Measurements from ENCODE around the gene ANO2.

DNA sequence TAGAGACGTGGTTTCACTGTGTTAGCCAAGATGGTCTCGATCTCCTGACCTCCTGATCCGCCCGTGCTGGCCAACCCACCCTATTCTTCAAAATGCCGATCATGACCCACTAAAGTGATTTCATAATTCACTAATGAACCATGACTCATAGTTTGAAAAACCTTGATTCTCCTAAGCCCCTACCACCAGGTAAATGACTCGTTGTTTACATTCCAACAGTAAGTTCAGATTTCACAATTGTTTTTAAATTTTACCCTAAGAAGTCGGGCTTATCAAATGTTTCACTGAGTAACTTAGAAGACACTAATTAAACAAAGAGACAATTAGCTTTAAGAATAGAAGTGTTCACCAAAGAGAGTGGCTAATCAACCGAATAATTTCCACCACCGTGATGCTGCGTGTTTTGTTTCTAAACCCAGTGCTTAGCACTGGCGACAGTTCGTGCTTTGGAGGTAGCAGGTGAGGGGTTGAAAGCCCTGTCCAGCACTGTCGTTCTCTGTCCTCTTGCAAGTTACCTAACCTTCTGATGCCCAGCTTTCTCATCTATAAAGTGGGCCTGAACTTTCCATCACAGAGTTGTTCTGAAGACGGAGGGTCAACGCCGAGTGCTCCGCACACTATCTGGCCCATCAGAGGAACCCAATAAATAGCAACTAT lies 376.6 kb downstream of the ANO2 start:
- TF ChIP-seq, protein P1, sequence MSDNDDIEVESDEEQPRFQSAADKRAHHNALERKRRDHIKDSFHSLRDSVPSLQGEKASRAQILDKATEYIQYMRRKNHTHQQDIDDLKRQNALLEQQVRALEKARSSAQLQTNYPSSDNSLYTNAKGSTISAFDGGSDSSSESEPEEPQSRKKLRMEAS (IDR thresholded peaks at IDR 0.05; ENCODE audit: low read depth, low read length), result no peak
- TF ChIP-seq, protein P2, sequence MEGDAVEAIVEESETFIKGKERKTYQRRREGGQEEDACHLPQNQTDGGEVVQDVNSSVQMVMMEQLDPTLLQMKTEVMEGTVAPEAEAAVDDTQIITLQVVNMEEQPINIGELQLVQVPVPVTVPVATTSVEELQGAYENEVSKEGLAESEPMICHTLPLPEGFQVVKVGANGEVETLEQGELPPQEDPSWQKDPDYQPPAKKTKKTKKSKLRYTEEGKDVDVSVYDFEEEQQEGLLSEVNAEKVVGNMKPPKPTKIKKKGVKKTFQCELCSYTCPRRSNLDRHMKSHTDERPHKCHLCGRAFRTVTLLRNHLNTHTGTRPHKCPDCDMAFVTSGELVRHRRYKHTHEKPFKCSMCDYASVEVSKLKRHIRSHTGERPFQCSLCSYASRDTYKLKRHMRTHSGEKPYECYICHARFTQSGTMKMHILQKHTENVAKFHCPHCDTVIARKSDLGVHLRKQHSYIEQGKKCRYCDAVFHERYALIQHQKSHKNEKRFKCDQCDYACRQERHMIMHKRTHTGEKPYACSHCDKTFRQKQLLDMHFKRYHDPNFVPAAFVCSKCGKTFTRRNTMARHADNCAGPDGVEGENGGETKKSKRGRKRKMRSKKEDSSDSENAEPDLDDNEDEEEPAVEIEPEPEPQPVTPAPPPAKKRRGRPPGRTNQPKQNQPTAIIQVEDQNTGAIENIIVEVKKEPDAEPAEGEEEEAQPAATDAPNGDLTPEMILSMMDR (IDR thresholded peaks at IDR 0.05; ENCODE audit: low read depth, low read length), result no peak

Measured in NB4 (cell line).